22Rv1 (cell line): Measurements from ENCODE around the gene COL18A1.

ENCODE experiments used
- ZFX ChIP-seq: fragments of 450-650 bp; IDR thresholded peaks from 2 replicates; pipeline ENCODE4 v1.6.1; 2017; ENCODE audit warnings: antibody characterized with exemption, borderline replicate concordance
- TF ChIP-seq, protein P1 (sequence below): fragments of 450-650 bp; IDR thresholded peaks from 2 replicates; pipeline ENCODE4 v1.5.1; 2017; ENCODE audit warnings: mild to moderate bottlenecking

DNA sequence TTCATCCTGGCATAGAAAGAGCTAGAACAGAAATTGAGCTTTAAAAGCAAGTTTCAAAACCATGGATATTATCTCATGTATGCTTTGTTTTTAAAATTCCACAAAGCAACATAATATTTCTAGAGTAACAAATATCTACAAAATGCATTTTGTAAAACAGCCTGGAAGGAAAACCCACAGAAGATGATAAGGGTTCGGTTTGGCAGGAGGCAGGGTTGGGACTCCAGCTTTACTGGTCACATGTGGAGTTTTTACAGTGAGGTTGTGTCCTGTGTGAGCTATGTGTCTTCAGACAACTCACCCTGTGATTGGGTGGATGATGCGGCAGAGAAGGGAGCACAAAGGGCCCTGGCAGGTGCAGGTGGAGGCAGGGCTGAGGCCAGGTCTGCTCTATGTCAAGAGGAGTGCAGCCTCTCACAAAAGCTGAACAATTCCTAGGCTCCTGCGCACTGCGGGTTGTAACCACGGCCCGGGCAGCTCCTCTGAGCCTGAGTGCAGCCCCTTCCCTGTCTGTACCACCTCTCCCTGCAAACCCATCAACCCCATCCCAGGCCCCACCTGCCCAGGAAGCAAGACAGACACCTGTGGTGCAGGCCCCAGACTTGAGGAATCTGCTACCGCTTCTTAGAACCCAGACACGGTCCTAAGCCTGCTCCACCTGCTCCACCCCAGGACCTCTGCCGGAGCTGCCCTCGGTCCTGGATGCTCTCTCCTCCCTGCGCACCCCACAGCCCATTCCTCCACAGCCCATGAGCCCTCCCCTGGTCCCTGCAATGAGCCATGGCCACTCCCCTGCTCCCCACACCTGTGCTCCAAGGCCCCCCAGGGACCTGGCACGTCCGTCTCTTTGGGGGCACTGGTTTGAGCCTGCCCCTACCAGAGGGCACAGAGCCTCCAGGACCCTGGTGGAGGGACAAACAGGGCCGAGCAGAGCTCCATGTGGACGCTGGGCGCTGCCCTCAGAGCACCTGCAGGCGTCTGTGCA, 2.8 kb upstream of the COL18A1 start:
- TF ChIP-seq, protein P1, sequence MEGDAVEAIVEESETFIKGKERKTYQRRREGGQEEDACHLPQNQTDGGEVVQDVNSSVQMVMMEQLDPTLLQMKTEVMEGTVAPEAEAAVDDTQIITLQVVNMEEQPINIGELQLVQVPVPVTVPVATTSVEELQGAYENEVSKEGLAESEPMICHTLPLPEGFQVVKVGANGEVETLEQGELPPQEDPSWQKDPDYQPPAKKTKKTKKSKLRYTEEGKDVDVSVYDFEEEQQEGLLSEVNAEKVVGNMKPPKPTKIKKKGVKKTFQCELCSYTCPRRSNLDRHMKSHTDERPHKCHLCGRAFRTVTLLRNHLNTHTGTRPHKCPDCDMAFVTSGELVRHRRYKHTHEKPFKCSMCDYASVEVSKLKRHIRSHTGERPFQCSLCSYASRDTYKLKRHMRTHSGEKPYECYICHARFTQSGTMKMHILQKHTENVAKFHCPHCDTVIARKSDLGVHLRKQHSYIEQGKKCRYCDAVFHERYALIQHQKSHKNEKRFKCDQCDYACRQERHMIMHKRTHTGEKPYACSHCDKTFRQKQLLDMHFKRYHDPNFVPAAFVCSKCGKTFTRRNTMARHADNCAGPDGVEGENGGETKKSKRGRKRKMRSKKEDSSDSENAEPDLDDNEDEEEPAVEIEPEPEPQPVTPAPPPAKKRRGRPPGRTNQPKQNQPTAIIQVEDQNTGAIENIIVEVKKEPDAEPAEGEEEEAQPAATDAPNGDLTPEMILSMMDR, result no peak
- TF ChIP-seq ZFX, result no peak
